Upper lobe of left lung (tissue), 4 donors: ENCODE data around the gene TXNRD1.

ENCODE experiments used
- EP300 ChIP-seq, 4 donors: sonication (generic); formaldehyde crosslinking; IDR thresholded peaks; one replicate each; pipeline ENCODE4 v1.5.1; 2017; ENCODE audit warnings: antibody characterized with exemption in 4 of 4, control low read depth in 2 of 4
- POLR2AphosphoS5 ChIP-seq, 2 donors: sonication (generic); formaldehyde crosslinking; IDR thresholded peaks; one replicate each; pipeline ENCODE4 v1.5.1; 2017; ENCODE audit warnings: antibody characterized with exemption in 2 of 2
- TF ChIP-seq, protein P1 (sequence below), 6 experiments: fragments of 450-650 bp in 4 of 6; fragments of 200-600 bp in 2 of 6; sonication (generic) in 2 of 6; IDR thresholded peaks; one replicate each; pipeline ENCODE4 v1.5.1; 2016 to 2019; ENCODE audit warnings: antibody characterized with exemption in 6 of 6

- TF ChIP-seq, protein P1, sequence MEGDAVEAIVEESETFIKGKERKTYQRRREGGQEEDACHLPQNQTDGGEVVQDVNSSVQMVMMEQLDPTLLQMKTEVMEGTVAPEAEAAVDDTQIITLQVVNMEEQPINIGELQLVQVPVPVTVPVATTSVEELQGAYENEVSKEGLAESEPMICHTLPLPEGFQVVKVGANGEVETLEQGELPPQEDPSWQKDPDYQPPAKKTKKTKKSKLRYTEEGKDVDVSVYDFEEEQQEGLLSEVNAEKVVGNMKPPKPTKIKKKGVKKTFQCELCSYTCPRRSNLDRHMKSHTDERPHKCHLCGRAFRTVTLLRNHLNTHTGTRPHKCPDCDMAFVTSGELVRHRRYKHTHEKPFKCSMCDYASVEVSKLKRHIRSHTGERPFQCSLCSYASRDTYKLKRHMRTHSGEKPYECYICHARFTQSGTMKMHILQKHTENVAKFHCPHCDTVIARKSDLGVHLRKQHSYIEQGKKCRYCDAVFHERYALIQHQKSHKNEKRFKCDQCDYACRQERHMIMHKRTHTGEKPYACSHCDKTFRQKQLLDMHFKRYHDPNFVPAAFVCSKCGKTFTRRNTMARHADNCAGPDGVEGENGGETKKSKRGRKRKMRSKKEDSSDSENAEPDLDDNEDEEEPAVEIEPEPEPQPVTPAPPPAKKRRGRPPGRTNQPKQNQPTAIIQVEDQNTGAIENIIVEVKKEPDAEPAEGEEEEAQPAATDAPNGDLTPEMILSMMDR (IDR thresholded peaks at IDR 0.05), result no peak
- TF ChIP-seq POLR2AphosphoS5 (IDR thresholded peaks at IDR 0.05) (no peak), EP300 (IDR thresholded peaks at IDR 0.05) (no peak)
Measured at GRCh38 chr12:104248444-104248843, 32.9 kb downstream of the TXNRD1 start.
